Measurements from ENCODE around the gene EMP2.

DNA sequence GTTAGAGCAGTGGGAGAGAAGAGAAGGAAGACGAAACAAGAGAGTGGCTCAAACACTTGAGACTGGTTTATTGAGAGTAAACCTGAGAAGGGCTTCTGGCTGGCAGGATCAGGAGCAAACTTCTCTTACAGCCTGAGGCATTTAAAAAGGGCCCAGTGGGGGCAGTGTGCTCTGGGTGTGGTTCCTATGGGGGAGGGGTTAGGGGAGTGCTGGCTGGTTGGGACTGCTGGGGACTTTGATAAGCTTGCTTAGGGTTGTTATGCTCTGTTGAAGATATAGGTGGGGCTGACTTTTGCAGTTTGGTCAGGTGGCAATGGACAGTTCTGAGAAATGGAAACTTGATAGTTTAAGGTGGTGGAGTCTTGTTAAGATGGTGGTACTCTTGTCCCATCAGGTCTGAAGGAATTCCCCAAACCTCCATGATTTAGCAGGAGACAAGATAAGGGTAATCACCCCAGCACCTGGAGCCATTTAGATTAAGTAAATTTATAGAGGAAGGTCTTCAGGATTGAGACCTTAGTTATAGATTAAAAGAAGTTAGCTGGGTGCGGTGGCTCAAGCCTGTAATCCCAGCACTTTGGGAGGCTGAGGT is 79.3 kb downstream of the EMP2 start:
- TF ChIP-seq CTCF (IDR thresholded peaks at IDR 0.05; ENCODE audit: low read depth, low read length, poor library complexity, severe bottlenecking) = peak; percentile 46
- TF ChIP-seq EZH2phosphoT487 (IDR thresholded peaks at IDR 0.05; ENCODE audit: borderline replicate concordance, low read length) = no peak
